ENCODE results near the gene ITPK1. TPM values are rescaled to one million over a fixed set of nuclear protein-coding genes. Genes with fewer than 3 reads are reported as not detected.

The ITPK1 gene
- total and polyA plus RNA-seq, 2 donors (not counting 3 experiments of a cell fraction or from before 2014, with no cell fraction given) = 39.6 to 51.8 TPM

- no peaks in the 10 kb centered on the region for H3K36me3 ChIP-seq (ENCODE audit: control insufficient read depth in 2 of 2, extremely low read depth in 1 of 2, insufficient read depth in 2 of 2, low read length in 2 of 2)
- no peaks in the 10 kb centered on the region for H4K20me1 ChIP-seq (replicated peaks; ENCODE audit: control insufficient read depth, extremely low read depth, insufficient read depth, low read length)
- no peaks in the 10 kb centered on the region for H3K9me1 ChIP-seq (replicated peaks; ENCODE audit: control insufficient read depth, extremely low read depth, insufficient read depth, low read length)
- DNase-seq (ENCODE audit: low read depth, low spot score) = no peak
- no peak for FAIRE-seq
- no peaks in the 10 kb centered on the region for H3K27me3 ChIP-seq (ENCODE audit: control insufficient read depth in 2 of 2, insufficient read depth in 2 of 2, low read length in 2 of 2)
- dilution Hi-C loops (cut with MboI; ENCODE audit: extremely low pct_ligation_motif_present, low sequenced_read_pairs) (loop anchor here (25.0 kb wide), 1 partner anchor 163 kb away; no protein-coding TSS in a partner anchor), intact Hi-C loops (cut with micrococcal nuclease) (loop anchor here (5.0 kb wide), 1 partner anchor 138 kb away; no protein-coding TSS in a partner anchor)
- POLR2A ChIA-PET = no interaction called here
- H3K4me1 ChIP-seq (ENCODE audit: control insufficient read depth, extremely low read depth, insufficient read depth, low read length) = no peaks in the 10 kb centered on the region
- TF ChIP-seq FOS (IDR thresholded peaks at IDR 0.05; ENCODE audit: borderline replicate concordance, insufficient read depth, low read length) (no peak), GATA2 (IDR thresholded peaks at IDR 0.05; ENCODE audit: insufficient read depth, insufficient read length, low read depth, low read length) (no peak), MYC (IDR thresholded peaks at IDR 0.05; ENCODE audit: low read depth, low read length) (no peak), JUN (IDR thresholded peaks at IDR 0.05; ENCODE audit: borderline replicate concordance, insufficient read depth, insufficient read length, low read depth) (no peak), CTCF (IDR thresholded peaks at IDR 0.05; ENCODE audit: extremely low read depth in 1 of 2, insufficient read depth in 1 of 2, low read depth in 1 of 2, low read length in 2 of 2) (no peak), POLR2AphosphoS5 (IDR thresholded peaks at IDR 0.05; ENCODE audit: insufficient read depth, low read depth, low read length) (no peak), POLR2A (IDR thresholded peaks at IDR 0.05; ENCODE audit: low read depth, low read length) (no peak), EZH2 (IDR thresholded peaks at IDR 0.05; ENCODE audit: borderline replicate concordance, low read depth, low read length, severe bottlenecking) (no peak)
- TF ChIP-seq, protein P1, sequence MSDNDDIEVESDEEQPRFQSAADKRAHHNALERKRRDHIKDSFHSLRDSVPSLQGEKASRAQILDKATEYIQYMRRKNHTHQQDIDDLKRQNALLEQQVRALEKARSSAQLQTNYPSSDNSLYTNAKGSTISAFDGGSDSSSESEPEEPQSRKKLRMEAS (IDR thresholded peaks at IDR 0.05; ENCODE audit: insufficient read depth, insufficient read length) = no peak
- no peak overlapping the region for H3K4me2 ChIP-seq (ENCODE audit: insufficient read depth, low read length)
- CTCF ChIA-PET = interaction anchor here (1.4 to 1.9 kb wide), 2 partner anchors 10 to 158 kb away, joined by 3 to 4 read pairs; no protein-coding TSS in a partner anchor
- H3K27ac ChIP-seq (ENCODE audit: insufficient read depth, low read depth, low read length) = no peak overlapping the region
- no peaks in the 10 kb centered on the region for H3K79me2 ChIP-seq (ENCODE audit: control insufficient read depth, insufficient read depth, low read length)
- H3K4me3 ChIP-seq (replicated peaks in 1 of 3; ENCODE audit: insufficient read depth in 1 of 3, low read depth in 1 of 3, low read length in 3 of 3) = no peak overlapping the region
- BruUV-seq (replicated peaks) = no TSS peak
- no peak overlapping the region for H2AFZ ChIP-seq (ENCODE audit: low read depth, low read length)
- no peak overlapping the region for H3K9ac ChIP-seq (replicated peaks; ENCODE audit: extremely low read depth, insufficient read depth, low read length)
- H3K9me3 ChIP-seq (replicated peaks; ENCODE audit: control insufficient read depth, insufficient read depth, low read length) = no peaks in the 10 kb centered on the region
These were observed 141.0 kb downstream of the ITPK1 start for GRCh38 chr14:92974541-92975345.
